HG03025 (cell line): Measurements from ENCODE around the gene GPC5.
"Not testable (repeated sequence)": the region's sequence is repeated elsewhere in the genome, so short reads cannot be mapped to it uniquely, and the experiment has no call there.

ENCODE experiments used
- ATAC-seq: cut with Tn5 transposase; IDR thresholded peaks from one replicate; pipeline ENCODE4 v1.9.1; 2021; ENCODE audit warnings: mild to moderate bottlenecking, moderate library complexity; ENCODE audit not compliant: unreplicated experiment, low FRiP score

Gene GPC5

GRCh38 chr13:92842145-92842544 lies 1443.7 kb downstream of the GPC5 start:
- no peak for ATAC-seq

GRCh38 chr13:92843549-92843948 lies 1445.1 kb downstream of the GPC5 start:
- no peak for ATAC-seq

- ATAC-seq, result no peak
Observed at GRCh38 chr13:92849381-92849780, 1451.0 kb downstream of the GPC5 start.

- ATAC-seq, result no peak
Observed at GRCh38 chr13:92864584-92865284, 1466.3 kb downstream of the GPC5 start.

GRCh38 chr13:92873029-92873428 lies 1474.6 kb downstream of the GPC5 start:
- no peak for ATAC-seq

- ATAC-seq, result no peak
Observed at GRCh38 chr13:92886535-92887077, 1488.2 kb downstream of the GPC5 start.

- no peak for ATAC-seq
Observed at GRCh38 chr13:92894447-92894846, 1496.0 kb downstream of the GPC5 start.

- ATAC-seq, result no peak
Observed at GRCh38 chr13:92896842-92897241, 1498.4 kb downstream of the GPC5 start.

GRCh38 chr13:92898946-92899345 lies 1500.5 kb downstream of the GPC5 start:
- not testable (repeated sequence) for ATAC-seq

GRCh38 chr13:92900446-92900845 lies 1502.0 kb downstream of the GPC5 start:
- ATAC-seq, result no peak

- ATAC-seq, result no peak
Observed at GRCh38 chr13:92901739-92902138, 1503.3 kb downstream of the GPC5 start.

- no peak for ATAC-seq
Observed at GRCh38 chr13:92912629-92913028, 1514.2 kb downstream of the GPC5 start.

GRCh38 chr13:92913840-92914239 lies 1515.4 kb downstream of the GPC5 start:
- no peak for ATAC-seq
